HG03095 (cell line): Measurements from ENCODE around the gene SLC35E2B.
A peak's percentile ranks its signal among the peaks of the same experiment; 100 is the strongest.
"Not testable (repeated sequence)": the region's sequence is repeated elsewhere in the genome, so short reads cannot be mapped to it uniquely, and the experiment has no call there.

Experiments
- ATAC-seq: cut with Tn5 transposase; IDR thresholded peaks from one replicate; pipeline ENCODE4 v1.9.1; 2021; ENCODE audit warnings: moderate library complexity; ENCODE audit not compliant: unreplicated experiment

Gene SLC35E2B

DNA sequence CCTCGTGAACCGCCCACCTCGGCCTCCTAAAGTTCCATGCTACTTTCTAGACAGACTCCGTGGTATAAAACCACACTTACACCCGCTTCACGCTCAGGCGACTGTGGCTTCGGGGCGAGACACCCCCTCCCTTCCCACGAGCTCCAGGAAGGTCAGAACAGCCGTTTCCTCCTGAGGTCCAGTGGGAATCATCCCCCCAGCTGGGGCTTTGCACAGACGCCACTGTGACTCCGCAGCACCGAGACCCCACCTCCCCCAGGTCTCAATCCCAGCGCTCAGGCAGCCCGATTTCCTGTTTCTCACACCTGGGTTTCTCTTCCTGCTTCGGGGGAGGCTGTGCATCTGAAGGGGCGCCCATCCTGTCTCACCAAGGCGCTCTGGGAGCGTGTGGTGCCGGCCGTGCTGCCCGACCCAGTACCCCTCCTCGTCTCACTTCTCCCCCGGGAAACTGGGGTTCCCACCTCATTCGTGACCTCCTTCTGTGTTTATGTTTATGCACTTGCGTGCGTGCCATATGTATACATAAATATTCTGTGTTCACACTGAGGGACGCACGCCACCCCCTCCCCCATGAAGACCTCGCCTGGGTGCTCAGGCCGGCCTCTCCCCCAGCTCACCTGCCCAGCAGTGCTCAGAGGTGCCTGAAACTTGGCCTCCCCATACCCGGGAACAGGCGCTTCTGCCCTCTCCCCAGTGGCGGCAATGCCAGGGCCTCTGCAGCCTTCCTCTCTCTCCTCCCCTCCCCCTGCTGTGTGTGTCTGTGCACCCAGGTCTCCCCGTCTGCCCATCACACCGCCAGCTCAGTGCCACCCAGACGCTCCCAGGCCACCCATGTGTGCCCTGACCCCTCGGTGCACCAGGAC, 14.6 kb downstream of the SLC35E2B start:
- peak; percentile 67 for ATAC-seq

- not testable (repeated sequence) for ATAC-seq
These were observed 16.5 kb downstream of the SLC35E2B start for GRCh38 chr1:1676087-1676486.

DNA sequence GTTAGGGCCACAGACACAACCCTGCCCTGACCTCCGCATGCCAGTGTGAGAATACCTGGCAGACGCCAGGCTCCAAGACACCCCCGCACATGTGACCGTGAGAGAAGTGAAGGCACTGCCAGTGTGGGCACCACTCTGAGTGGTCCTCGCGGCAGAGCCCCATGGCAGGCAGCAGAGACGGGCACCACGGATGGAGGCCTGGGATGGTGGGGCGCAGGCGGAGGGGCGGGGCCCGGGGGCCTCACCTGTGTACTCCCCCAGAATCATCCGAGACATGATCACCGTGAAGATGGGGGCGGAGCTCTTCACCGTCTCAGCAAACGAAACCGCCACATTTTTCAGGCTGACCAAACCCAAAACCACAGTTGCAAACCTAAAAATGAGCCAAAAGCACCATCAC, 17.4 kb downstream of the SLC35E2B start:
- not testable (repeated sequence) for ATAC-seq

DNA sequence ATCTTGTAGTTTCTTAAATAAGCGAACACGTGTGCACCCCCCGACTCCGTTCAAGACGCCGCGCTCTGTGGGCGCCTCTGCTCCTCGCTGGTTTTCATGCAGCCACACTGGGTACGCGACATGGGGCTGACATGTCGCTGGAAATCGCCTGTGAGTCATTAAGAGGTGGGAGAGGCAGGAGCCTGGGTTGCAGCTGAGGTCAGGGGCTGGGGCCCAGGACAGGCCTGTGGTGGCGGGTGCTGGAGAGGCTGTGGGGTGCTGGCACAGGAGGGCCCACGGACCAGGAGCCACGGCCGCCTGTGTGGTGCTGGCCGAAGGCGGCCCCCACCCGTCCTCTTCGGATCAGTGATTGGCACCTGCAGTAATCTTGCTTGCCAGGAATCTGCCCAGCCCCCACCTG, 17.8 kb downstream of the SLC35E2B start:
- not testable (repeated sequence) for ATAC-seq

GRCh38 chr1:1672181-1672965, 20.2 kb downstream of the SLC35E2B start:
- ATAC-seq: no peak

DNA sequence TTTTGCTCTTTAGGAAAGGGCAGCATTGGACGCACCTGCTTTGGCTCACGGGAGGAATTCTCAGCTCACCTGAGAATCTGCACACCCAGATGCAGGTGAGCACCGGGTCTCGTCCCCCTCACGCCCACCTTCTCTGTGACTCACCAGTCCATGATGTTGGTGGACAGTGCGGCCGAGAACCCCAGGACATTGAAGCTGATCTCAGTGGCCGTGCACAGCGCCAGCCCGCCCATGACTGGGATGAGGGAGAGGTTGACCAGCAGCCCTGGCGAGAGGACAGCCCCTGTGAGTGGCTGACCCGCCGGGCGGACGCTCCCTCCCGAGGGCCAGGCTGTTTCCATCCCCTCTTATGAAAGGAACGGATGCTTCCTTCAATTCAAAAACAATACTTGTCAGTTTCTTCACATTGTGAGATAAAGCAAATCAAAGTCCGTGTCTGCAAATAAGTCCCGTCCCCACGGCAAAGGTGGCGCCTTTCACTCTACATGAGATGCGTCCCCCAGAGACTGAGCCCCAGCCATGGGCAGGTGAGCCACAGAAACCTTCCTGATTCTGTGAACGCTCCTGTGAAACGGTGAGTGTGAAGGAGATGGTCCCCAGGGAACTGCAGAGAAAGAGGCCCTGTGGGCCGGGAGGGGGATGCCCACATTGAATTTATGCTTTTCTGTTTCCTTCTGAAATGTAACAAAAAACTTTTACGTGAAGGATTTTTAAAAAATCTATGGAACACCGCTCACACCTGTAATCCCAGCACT, 21.1 kb downstream of the SLC35E2B start:
- no peak for ATAC-seq

DNA sequence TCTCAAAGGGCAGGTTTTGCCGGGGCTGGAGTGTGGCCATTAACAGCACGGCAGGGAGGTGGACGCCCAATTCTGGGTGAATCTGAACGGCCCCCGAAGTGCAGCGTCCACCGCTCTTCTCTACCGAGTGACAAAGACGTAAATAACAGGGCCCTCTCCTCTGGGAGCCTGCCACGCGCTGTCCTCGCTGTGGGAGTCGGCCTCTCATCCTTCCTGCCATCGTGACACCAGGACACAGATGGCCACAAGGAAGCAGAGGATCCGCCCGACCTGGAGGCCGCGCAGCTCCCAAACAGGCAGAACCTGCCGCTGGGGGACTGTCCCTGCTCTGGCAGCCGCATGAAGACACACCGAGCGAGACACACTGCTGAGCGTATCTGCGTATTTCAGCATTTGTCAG, 21.7 kb downstream of the SLC35E2B start:
- no peak for ATAC-seq

GRCh38 chr1:1669468-1670440, 22.8 kb downstream of the SLC35E2B start:
- no peak for ATAC-seq

DNA sequence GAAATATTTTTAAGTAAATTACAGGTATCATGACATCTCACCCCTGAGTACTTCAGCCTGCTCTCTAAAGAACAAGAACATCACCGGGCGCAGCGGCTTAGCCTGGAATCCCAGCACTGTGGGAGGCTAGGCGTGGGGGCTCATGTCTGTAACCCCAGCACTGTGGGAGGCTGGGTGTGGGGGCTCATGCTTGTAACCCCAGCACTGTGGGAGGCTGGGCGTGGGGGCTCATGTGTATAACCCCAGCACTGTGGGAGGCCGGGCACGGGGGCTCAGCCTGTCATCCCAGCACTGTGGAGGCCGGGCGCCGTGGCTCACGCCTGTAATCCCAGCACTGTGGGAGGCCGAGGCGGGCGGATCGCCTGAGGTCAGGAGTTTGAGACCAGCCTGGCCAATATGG, 26.1 kb downstream of the SLC35E2B start:
- no peak for ATAC-seq

GRCh38 chr1:1665815-1666251, 26.8 kb downstream of the SLC35E2B start:
- ATAC-seq: no peak

DNA sequence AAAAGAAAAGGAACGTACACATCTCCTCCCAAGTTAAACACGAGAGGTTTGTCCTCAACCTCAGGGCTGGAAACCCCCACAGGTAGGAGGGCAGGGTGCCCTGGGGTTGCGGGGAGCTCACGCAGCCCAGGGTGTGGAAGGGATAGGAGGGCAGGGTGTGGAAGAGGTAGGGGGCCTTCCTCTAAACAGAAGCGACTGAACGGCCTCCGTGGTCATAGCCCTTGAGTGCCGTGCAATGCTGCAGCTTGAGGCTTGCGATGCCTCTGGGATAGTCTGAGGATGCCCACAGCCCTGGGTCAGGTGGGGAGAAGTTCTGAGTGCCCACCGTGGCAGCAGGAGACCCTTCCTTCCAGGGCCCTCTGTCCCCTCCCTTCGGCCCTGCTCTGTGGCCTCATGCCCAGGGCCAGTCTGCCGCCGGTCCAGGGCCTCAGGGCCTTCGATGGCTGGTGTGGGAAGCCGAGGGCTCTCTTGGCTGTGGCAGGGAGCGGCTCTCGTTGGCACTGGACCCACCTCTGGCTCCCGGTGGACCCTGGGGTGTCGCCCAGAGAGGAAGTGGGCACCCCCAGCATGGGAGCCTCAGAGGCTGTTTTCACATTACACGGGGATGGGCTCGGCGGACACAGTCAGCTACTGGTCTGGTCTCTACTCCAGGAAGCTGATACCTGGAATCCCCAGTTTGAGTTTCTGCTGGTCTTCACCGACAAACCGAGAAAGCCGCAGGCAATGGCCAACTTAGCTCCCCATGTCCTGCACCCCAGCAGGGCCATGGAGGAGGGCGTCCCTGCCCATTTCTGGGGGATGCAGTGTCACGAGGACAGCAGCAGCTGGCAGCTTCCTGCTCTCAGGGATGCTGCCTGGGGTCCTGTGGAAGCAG, 27.4 kb downstream of the SLC35E2B start:
- no peak for ATAC-seq

DNA sequence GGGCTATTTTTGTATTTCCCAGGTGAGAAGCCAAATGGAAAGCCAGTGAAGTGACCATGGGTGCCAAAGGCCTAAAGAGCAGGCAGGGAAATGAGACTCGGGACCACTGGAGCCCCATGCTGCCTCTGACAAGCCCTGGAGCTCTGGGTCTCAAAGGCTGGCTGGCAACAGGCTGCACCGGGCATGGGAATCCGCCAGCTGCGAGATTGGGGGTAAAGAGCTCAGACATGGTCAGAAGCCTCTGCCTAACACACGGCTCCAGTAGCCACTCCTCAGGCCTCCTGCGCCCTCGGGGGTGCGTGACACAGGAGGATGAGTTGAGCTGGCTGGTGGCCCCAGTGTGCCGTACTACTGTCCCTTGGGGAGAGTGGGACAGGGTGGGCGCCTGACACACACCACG, 28.3 kb downstream of the SLC35E2B start:
- ATAC-seq: not testable (repeated sequence)

GRCh38 chr1:1662830-1663560, 29.6 kb downstream of the SLC35E2B start:
- not testable (repeated sequence) for ATAC-seq

- ATAC-seq: not testable (repeated sequence)
These were observed 30.2 kb downstream of the SLC35E2B start for GRCh38 chr1:1662392-1662791.

- ATAC-seq: peak; percentile 53
These were observed 33.7 kb downstream of the SLC35E2B start, which contains the start of gene CDK11B for GRCh38 chr1:1658583-1659549. Gene CDK11B (minus strand): TSS chr1:1659004. CDS start chr1:1657485, 1,519 bp downstream.

DNA sequence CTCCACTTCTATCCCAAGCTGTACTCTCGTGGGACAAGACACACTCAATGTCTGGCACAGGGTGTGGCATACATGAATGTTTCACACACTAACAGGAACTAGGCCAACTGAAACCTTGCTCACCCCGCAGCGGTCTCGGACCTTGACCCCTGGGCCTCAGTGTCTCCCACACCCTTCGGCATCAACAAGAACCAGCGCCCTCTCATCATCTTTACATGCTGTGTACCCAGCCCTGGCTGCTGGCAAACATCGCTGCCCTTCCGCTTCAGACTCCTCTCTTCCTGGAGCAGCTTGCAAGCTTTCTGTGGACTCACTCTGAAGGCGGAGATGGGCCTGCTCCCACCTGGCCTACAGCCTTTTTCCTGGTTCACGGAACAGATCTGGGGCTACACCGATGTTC, 44.3 kb downstream of the SLC35E2B start:
- ATAC-seq: not testable (repeated sequence)
